DOHH2 (cell line): ENCODE measurements around the gene VPS13A.

Experiments
- H3F3A ChIP-seq: fragments of 200-600 bp; sonication (generic), shearing (Covaris generic); 2 replicates; pipeline ENCODE4 v1.6.0; 2016; ENCODE audit warnings: antibody characterized with exemption, mild to moderate bottlenecking; ENCODE audit not compliant: control insufficient read depth, insufficient read depth
- H3K27ac ChIP-seq: fragments of 200-600 bp; sonication (generic); 2 replicates; pipeline ENCODE4 v1.5.1; 2014; ENCODE audit warnings: low read depth, mild to moderate bottlenecking, low read length, moderate library complexity
- H3K27me3 ChIP-seq: fragments of 200-600 bp; sonication (generic); 2 replicates; pipeline ENCODE4 v1.6.1; 2014; ENCODE audit warnings: mild to moderate bottlenecking, low read length, mixed read lengths; ENCODE audit not compliant: control insufficient read depth
- H3K36me3 ChIP-seq: fragments of 200-600 bp; sonication (generic); 2 replicates; pipeline ENCODE4 v1.6.1; 2014; ENCODE audit warnings: mild to moderate bottlenecking, low read length, moderate library complexity, mixed read lengths; ENCODE audit not compliant: control insufficient read depth
- H3K4me1 ChIP-seq: fragments of 200-600 bp; sonication (generic); 2 replicates; pipeline ENCODE4 v1.6.1; 2014; ENCODE audit warnings: mild to moderate bottlenecking, low read length, mixed read lengths; ENCODE audit not compliant: control insufficient read depth
- H3K4me2 ChIP-seq: fragments of 200-600 bp; sonication (generic); 2 replicates; pipeline ENCODE4 v1.6.0; 2014; ENCODE audit warnings: mild to moderate bottlenecking, low read length, moderate library complexity
- H3K4me3 ChIP-seq: fragments of 200-600 bp; sonication (generic); 2 replicates; pipeline ENCODE4 v1.5.1; 2014; ENCODE audit warnings: mild to moderate bottlenecking, low read length, mixed read lengths
- H3K79me2 ChIP-seq: fragments of 200-600 bp; sonication (generic); 2 replicates; pipeline ENCODE4 v1.6.1; 2014; ENCODE audit warnings: mild to moderate bottlenecking, low read length, mixed read lengths; ENCODE audit not compliant: control insufficient read depth
- H3K9me2 ChIP-seq: fragments of 200-600 bp; sonication (generic); replicated peaks from 2 replicates; pipeline ENCODE4 v1.6.1; 2014; ENCODE audit warnings: mild to moderate bottlenecking, low read length, mixed read lengths; ENCODE audit not compliant: control insufficient read depth
- H3K9me3 ChIP-seq: fragments of 200-600 bp; sonication (generic); 2 replicates; pipeline ENCODE4 v1.6.1; 2014; ENCODE audit warnings: antibody characterized with exemption, low read length, mixed read lengths; ENCODE audit not compliant: control insufficient read depth, insufficient read depth
- H4K20me1 ChIP-seq: fragments of 200-600 bp; sonication (generic); 2 replicates; pipeline ENCODE4 v1.6.0; 2014; ENCODE audit warnings: low read depth, mild to moderate bottlenecking, antibody characterized with exemption, low read length, moderate library complexity; ENCODE audit not compliant: control insufficient read depth, insufficient read depth
- EZH2phosphoT487 ChIP-seq: fragments of 200-600 bp; sonication (generic); IDR thresholded peaks from 2 replicates; pipeline ENCODE4 v1.6.1; 2017; ENCODE audit warnings: borderline replicate concordance, mild to moderate bottlenecking, antibody characterized with exemption, low read length, moderate library complexity, mixed read lengths
- TF ChIP-seq, protein P1 (sequence below): fragments of 200-600 bp; sonication (generic); IDR thresholded peaks from one replicate; pipeline ENCODE4 v1.5.1; 2014; ENCODE audit warnings: antibody characterized with exemption, mild to moderate bottlenecking, low read depth, low read length; ENCODE audit not compliant: poor library complexity, severe bottlenecking

The VPS13A gene

GRCh38 chr9:77305622-77306400 is 128.5 kb downstream of the VPS13A start:
- no peak overlapping the region for H3K4me3 ChIP-seq
- H3F3A ChIP-seq = no peaks in the 10 kb centered on the region
- TF ChIP-seq, protein P1, sequence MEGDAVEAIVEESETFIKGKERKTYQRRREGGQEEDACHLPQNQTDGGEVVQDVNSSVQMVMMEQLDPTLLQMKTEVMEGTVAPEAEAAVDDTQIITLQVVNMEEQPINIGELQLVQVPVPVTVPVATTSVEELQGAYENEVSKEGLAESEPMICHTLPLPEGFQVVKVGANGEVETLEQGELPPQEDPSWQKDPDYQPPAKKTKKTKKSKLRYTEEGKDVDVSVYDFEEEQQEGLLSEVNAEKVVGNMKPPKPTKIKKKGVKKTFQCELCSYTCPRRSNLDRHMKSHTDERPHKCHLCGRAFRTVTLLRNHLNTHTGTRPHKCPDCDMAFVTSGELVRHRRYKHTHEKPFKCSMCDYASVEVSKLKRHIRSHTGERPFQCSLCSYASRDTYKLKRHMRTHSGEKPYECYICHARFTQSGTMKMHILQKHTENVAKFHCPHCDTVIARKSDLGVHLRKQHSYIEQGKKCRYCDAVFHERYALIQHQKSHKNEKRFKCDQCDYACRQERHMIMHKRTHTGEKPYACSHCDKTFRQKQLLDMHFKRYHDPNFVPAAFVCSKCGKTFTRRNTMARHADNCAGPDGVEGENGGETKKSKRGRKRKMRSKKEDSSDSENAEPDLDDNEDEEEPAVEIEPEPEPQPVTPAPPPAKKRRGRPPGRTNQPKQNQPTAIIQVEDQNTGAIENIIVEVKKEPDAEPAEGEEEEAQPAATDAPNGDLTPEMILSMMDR = no peak
- no peak for TF ChIP-seq EZH2phosphoT487
- H3K4me1 ChIP-seq = no peaks in the 10 kb centered on the region
- no peaks in the 10 kb centered on the region for H4K20me1 ChIP-seq
- no peaks in the 10 kb centered on the region for H3K79me2 ChIP-seq
- H3K27ac ChIP-seq = no peak overlapping the region
- H3K9me3 ChIP-seq = no peaks in the 10 kb centered on the region
- no peaks in the 10 kb centered on the region for H3K27me3 ChIP-seq
- H3K9me2 ChIP-seq = no peaks in the 10 kb centered on the region
- H3K36me3 ChIP-seq = peaks cover 10% of the 10 kb centered on the region; the same call in 1 of the 2 replicates
- H3K4me2 ChIP-seq = no peak overlapping the region

DNA sequence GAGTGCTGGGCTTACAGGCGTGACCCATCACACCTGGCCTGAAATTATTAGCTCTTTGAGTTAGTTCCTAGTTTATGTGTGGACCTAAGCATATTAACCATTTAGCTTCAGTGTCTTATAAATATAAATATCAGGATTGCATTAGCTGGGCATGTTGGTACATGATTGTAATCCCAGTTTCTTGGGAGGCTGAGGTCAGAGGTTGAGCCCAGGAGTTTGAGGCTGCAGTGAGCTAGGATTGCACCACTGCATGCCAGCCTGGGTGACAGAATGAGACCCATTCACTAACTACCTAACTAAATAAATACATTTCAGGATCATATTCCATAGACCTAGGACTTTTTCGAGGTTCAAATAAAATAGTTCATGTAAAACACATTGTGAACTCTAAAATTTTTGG is 129.8 kb downstream of the VPS13A start:
- TF ChIP-seq, protein P1 = no peak
- TF ChIP-seq EZH2phosphoT487 = no peak
- Histone ChIP-seq H3F3A (no peaks in the 10 kb centered on the region), H3K27me3 (no peaks in the 10 kb centered on the region), H3K4me2 (no peak overlapping the region), H4K20me1 (no peaks in the 10 kb centered on the region), H3K79me2 (no peaks in the 10 kb centered on the region), H3K27ac (no peak overlapping the region), H3K4me3 (no peak overlapping the region), H3K9me2 (no peaks in the 10 kb centered on the region), H3K36me3 (peaks cover 10% of the 10 kb centered on the region; the same call in 1 of the 2 replicates), H3K4me1 (no peaks in the 10 kb centered on the region), H3K9me3 (no peaks in the 10 kb centered on the region)

DNA sequence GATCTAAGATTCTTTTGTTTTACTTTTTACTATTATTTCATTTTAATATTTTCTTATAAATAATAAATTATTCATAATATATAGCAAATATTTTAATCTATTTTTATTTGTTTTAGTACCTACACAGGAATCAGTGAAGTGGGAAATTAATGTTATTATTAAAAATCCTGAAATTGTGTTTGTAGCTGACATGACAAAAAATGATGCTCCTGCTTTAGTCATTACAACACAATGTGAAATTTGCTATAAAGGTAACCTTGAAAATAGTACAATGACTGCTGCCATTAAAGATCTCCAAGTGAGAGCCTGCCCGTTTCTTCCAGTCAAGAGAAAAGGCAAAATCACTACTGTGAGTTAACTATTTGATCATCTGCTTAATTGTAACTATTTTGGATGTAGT is 138.7 kb downstream of the VPS13A start:
- TF ChIP-seq, protein P1 = no peak
- TF ChIP-seq EZH2phosphoT487 = no peak
- Histone ChIP-seq H3K9me2 (no peaks in the 10 kb centered on the region), H3K27me3 (no peaks in the 10 kb centered on the region), H3K4me3 (no peak overlapping the region), H3K36me3 (peaks cover 25% of the 10 kb centered on the region), H3K4me1 (no peaks in the 10 kb centered on the region), H3K4me2 (no peak overlapping the region), H3K79me2 (no peaks in the 10 kb centered on the region), H4K20me1 (no peaks in the 10 kb centered on the region), H3K9me3 (no peaks in the 10 kb centered on the region), H3K27ac (no peak overlapping the region), H3F3A (0 out of 2 replicates have a peak, but pooled peaks cover 4% of the 10 kb centered on the region)
